SH-SY5Y (cell line): ENCODE measurements around the gene EMP2.

Experiments
- GATA2 ChIP-seq: IDR thresholded peaks from 2 replicates; pipeline ENCODE4 v1.6.1; 2011; ENCODE audit warnings: mild to moderate bottlenecking, low read depth, low read length
- GATA3 ChIP-seq: IDR thresholded peaks from 2 replicates; pipeline ENCODE4 v1.6.1; 2011; ENCODE audit warnings: low read depth, mild to moderate bottlenecking, low read length, moderate library complexity

GRCh38 chr16:10617662-10618420, 37.4 kb upstream of the EMP2 start:
- TF ChIP-seq GATA2 (no peak), GATA3 (no peak)
